GM21360 (cell line): ENCODE data around the gene PRKN.

ENCODE experiments used
- ATAC-seq: cut with Tn5 transposase; IDR thresholded peaks from one replicate; pipeline ENCODE4 v1.9.1; 2021; ENCODE audit warnings: mild to moderate bottlenecking, moderate library complexity; ENCODE audit not compliant: unreplicated experiment

PRKN gene

GRCh38 chr6:161649068-161649467 lies 1078.5 kb downstream of the PRKN start:
- ATAC-seq: no peak

- ATAC-seq: no peak
Measured at GRCh38 chr6:161647234-161647633, 1080.3 kb downstream of the PRKN start.

- ATAC-seq: no peak
Measured at GRCh38 chr6:161644521-161644920, 1083.0 kb downstream of the PRKN start.

GRCh38 chr6:161641175-161641574 lies 1086.4 kb downstream of the PRKN start:
- no peak for ATAC-seq

- no peak for ATAC-seq
Measured at GRCh38 chr6:161639772-161640171, 1087.8 kb downstream of the PRKN start.

- no peak for ATAC-seq
Measured at GRCh38 chr6:161637658-161638057, 1089.9 kb downstream of the PRKN start.

- no peak for ATAC-seq
Measured at GRCh38 chr6:161636882-161637430, 1090.6 kb downstream of the PRKN start.

- ATAC-seq: no peak
Measured at GRCh38 chr6:161635975-161636374, 1091.6 kb downstream of the PRKN start.

GRCh38 chr6:161634916-161635315 lies 1092.7 kb downstream of the PRKN start:
- ATAC-seq: no peak

GRCh38 chr6:161631676-161632194 lies 1095.8 kb downstream of the PRKN start:
- ATAC-seq: no peak

- ATAC-seq: no peak
Measured at GRCh38 chr6:161630674-161631073, 1096.9 kb downstream of the PRKN start.

GRCh38 chr6:161626132-161626676 lies 1101.4 kb downstream of the PRKN start:
- ATAC-seq: no peak

- ATAC-seq: no peak
Measured at GRCh38 chr6:161624111-161624510, 1103.5 kb downstream of the PRKN start.

- no peak for ATAC-seq
Measured at GRCh38 chr6:161622779-161623178, 1104.8 kb downstream of the PRKN start.

GRCh38 chr6:161618831-161619454 lies 1108.6 kb downstream of the PRKN start:
- ATAC-seq: no peak

GRCh38 chr6:161613711-161614110 lies 1113.9 kb downstream of the PRKN start:
- no peak for ATAC-seq

GRCh38 chr6:161608771-161609170 lies 1118.8 kb downstream of the PRKN start:
- no peak for ATAC-seq

- no peak for ATAC-seq
Measured at GRCh38 chr6:161607696-161608297, 1119.8 kb downstream of the PRKN start.

- ATAC-seq: no peak
Measured at GRCh38 chr6:161602359-161602758, 1125.2 kb downstream of the PRKN start.

GRCh38 chr6:161598896-161599295 lies 1128.7 kb downstream of the PRKN start:
- no peak for ATAC-seq

- ATAC-seq: no peak
Measured at GRCh38 chr6:161596807-161597520, 1130.6 kb downstream of the PRKN start.
